OCI-LY3 (cell line): ENCODE results near the gene CLSTN2.

Experiments
- H2AFZ ChIP-seq: fragments of 200-600, 300-600 bp; shearing (Covaris generic); 2 replicates; pipeline ENCODE4 v1.6.0; 2014; ENCODE audit warnings: antibody characterized with exemption, low read depth, low read length
- H3K27ac ChIP-seq: fragments of 200-600, 300-600 bp; sonication (generic); 2 replicates; pipeline ENCODE4 v1.5.1; 2014; ENCODE audit warnings: mild to moderate bottlenecking, low read length, moderate library complexity, mixed read lengths
- H3K27me3 ChIP-seq: fragments of 200-600, 300-600 bp; sonication (generic); 2 replicates; pipeline ENCODE4 v1.6.1; 2014; ENCODE audit warnings: low read depth, low read length, mixed read lengths
- H3K36me3 ChIP-seq: fragments of 200-600, 300-600 bp; sonication (generic); replicated peaks from 2 replicates; pipeline ENCODE3; 2014; ENCODE audit warnings: low read depth, low read length, mixed read lengths
- H3K4me1 ChIP-seq: fragments of 300-600, 200-600 bp; sonication (generic); 2 replicates; pipeline ENCODE4 v1.6.1; 2014; ENCODE audit warnings: low read length, mixed read lengths
- H3K4me2 ChIP-seq: fragments of 200-600, 300-600 bp; sonication (generic); 2 replicates; pipeline ENCODE4 v1.6.1; 2014; ENCODE audit warnings: low read length, mixed read lengths
- H3K4me3 ChIP-seq: fragments of 300-600, 200-600 bp; sonication (generic); 2 replicates; pipeline ENCODE4 v1.5.1; 2014; ENCODE audit warnings: antibody characterized with exemption, mild to moderate bottlenecking, low read length, moderate library complexity
- H3K79me2 ChIP-seq: fragments of 300-600, 200-600 bp; shearing (Covaris generic); 2 replicates; pipeline ENCODE4 v1.6.1; 2014; ENCODE audit warnings: mild to moderate bottlenecking, low read length, mixed read lengths
- H3K9ac ChIP-seq: fragments of 300-600, 200-600 bp; shearing (Covaris generic); 2 replicates; pipeline ENCODE4 v1.6.0; 2014; ENCODE audit warnings: mild to moderate bottlenecking, low read length, moderate library complexity
- H3K9me3 ChIP-seq: fragments of 200-600, 300-600 bp; shearing (Covaris generic); 2 replicates; pipeline ENCODE4 v1.6.1; 2014; ENCODE audit warnings: low read length, mixed read lengths; ENCODE audit not compliant: insufficient read depth
- H4K20me1 ChIP-seq: fragments of 200-600, 300-600 bp; sonication (generic); 2 replicates; pipeline ENCODE4 v1.6.1; 2016; ENCODE audit warnings: low read length, mixed read lengths; ENCODE audit not compliant: insufficient read depth
- CTCF ChIP-seq: fragments of 200-600, 300-600 bp; sonication (generic); IDR thresholded peaks from 2 replicates; pipeline ENCODE4 v1.5.1; 2014; ENCODE audit warnings: antibody characterized with exemption, low read length, low read depth
- EZH2phosphoT487 ChIP-seq: fragments of 200-600 bp; shearing (Covaris generic); IDR thresholded peaks from 2 replicates; pipeline ENCODE4 v1.6.1; 2018; ENCODE audit warnings: antibody characterized with exemption, mixed run types, low read depth

CLSTN2 gene

GRCh38 chr3:140224307-140224706, 289.3 kb downstream of the CLSTN2 start:
- no peak overlapping the region for H3K9ac ChIP-seq
- H4K20me1 ChIP-seq: no peaks in the 10 kb centered on the region
- no peaks in the 10 kb centered on the region for H3K9me3 ChIP-seq
- no peaks in the 10 kb centered on the region for H3K79me2 ChIP-seq
- no peak overlapping the region for H3K4me2 ChIP-seq
- no peak overlapping the region for H3K4me3 ChIP-seq
- TF ChIP-seq EZH2phosphoT487 (no peak), CTCF (no peak)
- 0 out of 2 replicates have a peak, but pooled peaks cover 2% of the 10 kb centered on the region for H3K4me1 ChIP-seq
- no peak overlapping the region for H3K27ac ChIP-seq
- no peaks in the 10 kb centered on the region for H3K27me3 ChIP-seq
- H2AFZ ChIP-seq: no peak overlapping the region
- H3K36me3 ChIP-seq: no peaks in the 10 kb centered on the region

- H2AFZ ChIP-seq: no peak overlapping the region
- H3K9me3 ChIP-seq: no peaks in the 10 kb centered on the region
- H3K4me1 ChIP-seq: 0 out of 2 replicates have a peak, but pooled peaks cover 2% of the 10 kb centered on the region
- H3K27me3 ChIP-seq: no peaks in the 10 kb centered on the region
- H3K36me3 ChIP-seq: no peaks in the 10 kb centered on the region
- H3K79me2 ChIP-seq: no peaks in the 10 kb centered on the region
- no peak overlapping the region for H3K4me2 ChIP-seq
- H3K27ac ChIP-seq: no peak overlapping the region
- H4K20me1 ChIP-seq: no peaks in the 10 kb centered on the region
- no peak overlapping the region for H3K9ac ChIP-seq
- no peak overlapping the region for H3K4me3 ChIP-seq
- TF ChIP-seq EZH2phosphoT487: no peak
- TF ChIP-seq CTCF: no peak
Measured at GRCh38 chr3:140225996-140226395, 291.0 kb downstream of the CLSTN2 start.

DNA sequence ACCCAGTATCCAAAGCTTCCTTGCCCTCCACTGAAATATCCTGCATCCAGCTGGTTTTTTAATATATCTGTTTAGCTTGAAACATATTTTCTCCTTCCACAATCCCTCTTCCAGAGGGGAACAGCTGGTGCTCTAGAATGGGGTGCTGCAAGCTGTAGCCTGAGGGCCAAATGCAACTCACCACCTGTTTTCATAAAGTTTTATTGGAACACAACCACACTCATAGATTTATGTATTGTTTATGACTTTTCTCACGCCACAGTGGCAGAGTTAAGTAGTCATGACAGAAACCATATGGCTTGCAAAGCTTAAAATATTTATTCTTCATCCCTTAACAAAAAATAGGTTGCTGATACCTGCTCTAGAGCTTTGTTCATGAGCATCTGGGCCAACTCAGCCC, 298.7 kb downstream of the CLSTN2 start:
- Histone ChIP-seq H3K4me2 (no peak overlapping the region), H3K9me3 (no peaks in the 10 kb centered on the region), H3K9ac (no peak overlapping the region), H3K79me2 (no peaks in the 10 kb centered on the region), H3K36me3 (no peaks in the 10 kb centered on the region), H3K4me1 (peaks cover 8% of the 10 kb centered on the region), H3K4me3 (no peak overlapping the region), H4K20me1 (no peaks in the 10 kb centered on the region), H3K27me3 (peaks cover 4% of the 10 kb centered on the region; the same call in 1 of the 2 replicates), H2AFZ (no peak overlapping the region), H3K27ac (no peak overlapping the region)
- TF ChIP-seq EZH2phosphoT487: no peak
- no peak for TF ChIP-seq CTCF

- no peaks in the 10 kb centered on the region for H3K36me3 ChIP-seq
- peaks cover 4% of the 10 kb centered on the region; the same call in 1 of the 2 replicates for H3K27me3 ChIP-seq
- H3K9me3 ChIP-seq: no peaks in the 10 kb centered on the region
- no peak overlapping the region for H3K4me3 ChIP-seq
- no peak overlapping the region for H3K4me2 ChIP-seq
- no peak overlapping the region for H2AFZ ChIP-seq
- no peak overlapping the region for H3K27ac ChIP-seq
- H3K9ac ChIP-seq: no peak overlapping the region
- H3K79me2 ChIP-seq: no peaks in the 10 kb centered on the region
- H4K20me1 ChIP-seq: no peaks in the 10 kb centered on the region
- no peak for TF ChIP-seq EZH2phosphoT487
- no peak for TF ChIP-seq CTCF
- H3K4me1 ChIP-seq: peaks cover 10% of the 10 kb centered on the region
Measured at GRCh38 chr3:140234256-140234655, 299.3 kb downstream of the CLSTN2 start.
